GM12891 (cell line): ENCODE results near the gene TBL1X.

Experiments
- DNase-seq: peaks from one replicate; pipeline ENCODE4 v3.0.0; 2011; ENCODE audit warnings: low spot score; ENCODE audit not compliant: insufficient read length
- FAIRE-seq: peaks from 2 replicates; lab custom pipeline; 2011; peaks lifted over from hg19 to GRCh38; lab: Jason Lieb, UNC
- PAX5 ChIP-seq: IDR thresholded peaks from 2 replicates; pipeline ENCODE4 v1.6.1; 2011; ENCODE audit warnings: low read length, moderate library complexity, mild to moderate bottlenecking; ENCODE audit not compliant: insufficient read depth, severe bottlenecking
- POLR2A ChIP-seq: IDR thresholded peaks from 2 replicates; pipeline ENCODE4 v1.6.1; 2011; ENCODE audit warnings: low read depth, low read length, control low read depth
- POLR2AphosphoS5 ChIP-seq: IDR thresholded peaks from 2 replicates; pipeline ENCODE4 v1.6.1; 2011; ENCODE audit warnings: low read depth, low read length, control low read depth
- POU2F2 ChIP-seq: IDR thresholded peaks from 2 replicates; pipeline ENCODE4 v1.6.1; 2011; ENCODE audit warnings: low read depth, mild to moderate bottlenecking, control low read depth, low read length, moderate library complexity
- SPI1 ChIP-seq: IDR thresholded peaks from 2 replicates; pipeline ENCODE4 v1.6.1; 2011; ENCODE audit warnings: low read depth, low read length, control low read depth
- TAF1 ChIP-seq: IDR thresholded peaks from 2 replicates; pipeline ENCODE4 v1.6.1; 2011; ENCODE audit warnings: low read depth, low read length, control low read depth

Gene TBL1X

GRCh38 chrX:9539605-9540387 lies 74.9 kb downstream of the TBL1X start:
- DNase-seq (no peak), FAIRE-seq (peak; percentile 52)
- TF ChIP-seq POLR2A (no peak), POU2F2 (no peak), PAX5 (no peak), TAF1 (no peak), SPI1 (no peak), POLR2AphosphoS5 (no peak)

GRCh38 chrX:9542106-9542760 lies 77.4 kb downstream of the TBL1X start:
- FAIRE-seq: no peak
- DNase-seq: no peak

GRCh38 chrX:9542761-9543111 lies 77.9 kb downstream of the TBL1X start:
- no peak for DNase-seq
- no peak for FAIRE-seq
- no peak for TF ChIP-seq SPI1
- no peak for TF ChIP-seq POLR2AphosphoS5
- no peak for TF ChIP-seq POU2F2
- TF ChIP-seq TAF1: no peak
- TF ChIP-seq PAX5: no peak
- no peak for TF ChIP-seq POLR2A

More at GRCh38 chrX:9542106-9542760, 77.4 kb downstream of the TBL1X start:
- TF ChIP-seq SPI1: no peak
- no peak for TF ChIP-seq TAF1
- no peak for TF ChIP-seq POU2F2
- TF ChIP-seq POLR2AphosphoS5: no peak

- FAIRE-seq (no peak), DNase-seq (no peak)
- TF ChIP-seq POLR2A: no peak
- TF ChIP-seq SPI1: no peak
- TF ChIP-seq PAX5: no peak
- no peak for TF ChIP-seq TAF1
- TF ChIP-seq POU2F2: no peak
- TF ChIP-seq POLR2AphosphoS5: no peak
Observed at GRCh38 chrX:9555354-9555753, 90.5 kb downstream of the TBL1X start.

GRCh38 chrX:9557091-9557490 lies 92.2 kb downstream of the TBL1X start:
- FAIRE-seq (no peak), DNase-seq (no peak)

GRCh38 chrX:9557521-9557920 lies 92.7 kb downstream of the TBL1X start:
- DNase-seq (no peak), FAIRE-seq (no peak)
- TF ChIP-seq POLR2A: no peak
- no peak for TF ChIP-seq POU2F2
- no peak for TF ChIP-seq TAF1

More at GRCh38 chrX:9557091-9557490, 92.2 kb downstream of the TBL1X start:
- TF ChIP-seq POLR2A (no peak), POLR2AphosphoS5 (no peak), POU2F2 (no peak), TAF1 (no peak), PAX5 (no peak), SPI1 (no peak)

- no peak for TF ChIP-seq PAX5
- no peak for TF ChIP-seq POLR2AphosphoS5
- TF ChIP-seq SPI1: no peak
- TF ChIP-seq POLR2A: no peak
- no peak for TF ChIP-seq TAF1
- no peak for TF ChIP-seq POU2F2
- no peak for FAIRE-seq
- no peak for DNase-seq
Observed at GRCh38 chrX:9558615-9559014, 93.8 kb downstream of the TBL1X start.

- FAIRE-seq: no peak
- TF ChIP-seq SPI1 (no peak), PAX5 (no peak), TAF1 (no peak), POLR2AphosphoS5 (no peak), POU2F2 (no peak), POLR2A (no peak)
- DNase-seq: no peak
Observed at GRCh38 chrX:9560219-9560618, 95.4 kb downstream of the TBL1X start.

- TF ChIP-seq POU2F2 (no peak), PAX5 (no peak), POLR2AphosphoS5 (no peak)
- no peak for DNase-seq
- FAIRE-seq: no peak
Observed at GRCh38 chrX:9561199-9561598, 96.3 kb downstream of the TBL1X start.

- DNase-seq: no peak
- TF ChIP-seq POLR2A (no peak), POLR2AphosphoS5 (no peak)
- FAIRE-seq: no peak
Observed at GRCh38 chrX:9562851-9563250, 98.0 kb downstream of the TBL1X start.
